H7 (cell line): ENCODE data around the gene MUSTN1. TPM values are rescaled to one million over a fixed set of nuclear protein-coding genes. Genes with fewer than 3 reads are reported as not detected.
A peak's percentile ranks its signal among the peaks of the same experiment; 100 is the strongest.

Experiments
- DNase-seq: peaks from one replicate; pipeline ENCODE4 v3.0.0; 2012
- H3K27me3 ChIP-seq: 2 replicates; pipeline ENCODE4 v1.6.0; 2011; ENCODE audit warnings: mild to moderate bottlenecking, low read length; ENCODE audit not compliant: control insufficient read depth, insufficient read depth
- H3K36me3 ChIP-seq: replicated peaks from 2 replicates; pipeline ENCODE4 v1.5.1; 2011; ENCODE audit warnings: low read length; ENCODE audit not compliant: control insufficient read depth, insufficient read depth
- H3K4me3 ChIP-seq: 2 replicates; pipeline ENCODE4 v1.5.1; 2011; ENCODE audit warnings: low read depth, mild to moderate bottlenecking, control low read depth, low read length, moderate library complexity; ENCODE audit not compliant: insufficient read depth
- total RNA-seq: library from RNA; depleted of rRNA; stranded (reverse); fragments of >200 nt; shearing (Covaris generic); gene quantifications from 2 replicates; pipeline ENCODE4 v1.2.3, GENCODE V29; 2014; rRNA removed

MUSTN1 gene
- total RNA-seq = 0.63 and 0.97 TPM in 2 replicates

DNA sequence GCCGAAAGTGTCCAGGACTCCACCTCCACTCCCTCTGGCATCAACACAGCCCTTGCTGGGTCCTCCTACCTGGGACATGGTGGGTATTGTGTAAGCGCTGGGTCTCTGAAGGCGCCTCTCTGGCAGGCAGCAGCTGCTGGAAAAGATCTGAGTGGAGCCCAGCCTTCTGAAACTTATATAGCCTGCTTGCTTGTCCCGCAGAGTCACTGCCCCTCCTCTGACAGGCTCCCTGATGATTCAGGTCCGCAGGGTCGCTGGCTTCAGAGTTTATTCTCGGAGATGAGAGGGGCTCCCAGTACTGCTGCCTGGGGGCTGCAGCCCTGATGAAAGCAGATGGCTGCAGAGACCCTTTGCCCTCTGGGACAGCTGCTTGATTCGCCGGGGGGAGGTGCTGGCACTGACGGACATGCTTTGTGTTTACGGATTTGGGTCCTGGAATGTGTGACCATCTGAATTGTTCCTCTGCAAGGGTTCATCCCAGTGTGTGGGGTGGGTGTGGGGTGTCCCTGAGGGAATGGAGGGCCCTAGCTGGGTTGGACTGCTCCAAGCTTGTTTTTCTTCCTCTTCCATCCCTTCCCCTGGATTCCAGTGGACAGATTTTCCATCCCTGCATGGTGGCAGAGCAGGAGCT is at the start of gene MUSTN1:
Gene MUSTN1 (minus strand): TSS at position 149 of the 631 bp plus-strand sequence. CDS start 71 bp downstream, at position 78.
- H3K4me3 ChIP-seq = no peak within 1 kb of the TSS

DNA sequence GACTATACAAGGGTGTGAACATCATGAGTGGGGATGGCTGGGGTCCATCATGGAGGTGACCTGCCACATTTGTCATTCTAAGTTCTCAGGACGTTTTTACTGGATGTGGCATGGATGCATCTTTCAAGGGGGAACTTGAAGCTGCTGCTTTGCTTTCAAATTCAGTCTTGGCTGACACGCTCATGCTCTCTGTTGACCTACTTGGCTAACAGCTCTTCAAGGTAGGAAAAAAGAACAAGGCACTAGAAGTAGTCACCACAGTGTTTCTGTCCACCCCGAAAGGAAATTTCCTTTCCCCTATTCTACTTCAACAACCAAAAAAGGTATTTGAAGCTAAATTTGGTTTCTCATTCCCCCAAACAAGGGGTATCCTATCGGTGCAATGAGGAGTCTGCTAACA is 47.6 kb upstream of the MUSTN1 start:
- Histone ChIP-seq H3K36me3 (peaks cover 1% of the 10 kb centered on the region; the same call in 1 of the 2 replicates), H3K4me3 (no peak overlapping the region), H3K27me3 (no peaks in the 10 kb centered on the region)
- no peak for DNase-seq

More for the DNA sequence above, at the start of gene MUSTN1:
- no peak for DNase-seq
- H3K27me3 ChIP-seq = no peaks in the 10 kb centered on the region
- H3K36me3 ChIP-seq = no peaks in the 10 kb centered on the region; the same call in 1 of the 2 replicates

DNA sequence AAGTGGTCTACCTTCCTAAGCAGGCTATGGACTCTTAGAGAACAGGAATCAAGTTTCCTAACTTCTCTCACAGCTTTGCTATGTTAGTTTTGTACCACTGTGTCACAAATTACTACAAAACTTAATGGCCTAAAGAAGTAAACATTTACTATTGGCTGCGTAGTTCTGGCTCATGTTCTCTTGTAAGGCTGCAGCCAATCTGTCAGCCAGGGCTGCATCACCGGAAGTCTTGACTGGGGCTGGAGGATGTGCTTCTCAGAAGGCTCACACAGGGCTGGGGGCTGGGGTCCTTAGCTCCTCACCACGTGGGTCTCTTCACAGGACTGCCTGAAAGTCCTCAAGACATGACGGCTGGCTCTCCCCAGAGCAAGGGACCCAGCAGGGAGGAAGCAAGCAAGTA is 47.1 kb upstream of the MUSTN1 start:
- Histone ChIP-seq H3K4me3 (no peak overlapping the region), H3K36me3 (peaks cover 1% of the 10 kb centered on the region; the same call in 1 of the 2 replicates), H3K27me3 (no peaks in the 10 kb centered on the region)
- no peak for DNase-seq

DNA sequence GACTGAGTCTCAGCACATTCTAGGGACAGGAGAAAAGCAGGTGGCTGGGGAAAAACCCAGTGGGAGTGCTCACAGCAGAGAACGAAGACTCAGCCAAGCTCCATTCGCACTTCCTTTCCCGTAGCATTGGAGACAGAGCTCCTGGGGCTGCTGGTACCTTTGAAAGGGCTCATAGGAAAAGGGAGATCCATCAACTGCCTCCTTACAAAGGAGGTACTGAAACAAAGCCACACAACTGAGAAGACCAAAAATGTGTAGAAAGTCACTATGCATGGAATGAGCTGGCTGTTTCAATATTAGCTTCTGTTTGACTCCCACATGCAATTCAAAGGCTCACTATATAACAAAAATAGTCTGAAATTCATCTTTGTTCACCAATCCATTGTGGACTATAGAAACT is 45.7 kb upstream of the MUSTN1 start:
- Histone ChIP-seq H3K36me3 (peaks cover 1% of the 10 kb centered on the region; the same call in 1 of the 2 replicates), H3K27me3 (no peaks in the 10 kb centered on the region), H3K4me3 (no peak overlapping the region)
- DNase-seq = no peak

DNA sequence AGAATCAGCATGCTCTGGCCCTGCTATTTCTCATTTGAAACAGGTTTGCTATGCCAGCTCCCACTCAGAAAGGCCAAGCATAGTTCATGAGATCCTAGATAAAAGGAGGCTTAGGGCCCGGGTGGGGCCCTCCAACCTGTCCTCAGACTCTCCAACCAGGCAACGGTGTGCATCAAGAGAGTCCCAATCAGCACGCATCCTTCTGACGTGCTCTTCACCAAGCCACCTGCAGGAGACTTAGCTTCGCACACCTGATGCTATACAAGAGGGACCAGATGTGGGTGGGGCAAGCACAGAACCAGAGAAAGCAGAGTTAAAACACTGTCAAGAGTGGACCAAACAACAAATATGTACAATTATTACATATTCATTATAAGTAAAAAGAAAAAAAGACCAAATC is 45.2 kb upstream of the MUSTN1 start:
- H3K4me3 ChIP-seq = no peak overlapping the region
- H3K27me3 ChIP-seq = no peaks in the 10 kb centered on the region
- H3K36me3 ChIP-seq = peaks cover 1% of the 10 kb centered on the region; the same call in 1 of the 2 replicates
- DNase-seq = no peak

DNA sequence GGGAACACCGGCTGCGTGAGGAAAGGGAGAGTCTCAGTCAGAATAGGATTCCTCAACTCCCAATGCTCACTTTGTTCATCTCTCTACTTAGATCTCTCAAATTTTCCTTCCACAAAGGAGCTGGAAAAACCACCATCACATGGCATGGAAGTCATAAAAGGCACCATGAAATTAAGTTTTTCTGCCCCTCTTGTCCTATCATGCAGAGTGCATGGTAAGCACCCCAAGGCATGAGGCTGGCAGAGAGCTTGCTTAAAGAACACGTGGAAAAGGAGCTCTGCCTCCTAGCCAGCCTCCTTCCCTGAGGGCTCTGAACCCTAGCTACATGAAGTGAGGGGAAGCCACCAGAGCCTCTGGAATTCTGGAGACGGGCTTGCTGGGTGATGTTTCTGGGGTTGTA is 44.8 kb upstream of the MUSTN1 start:
- DNase-seq = no peak
- H3K36me3 ChIP-seq = peaks cover 1% of the 10 kb centered on the region; the same call in 1 of the 2 replicates
- H3K27me3 ChIP-seq = no peaks in the 10 kb centered on the region
- H3K4me3 ChIP-seq = no peak overlapping the region

DNA sequence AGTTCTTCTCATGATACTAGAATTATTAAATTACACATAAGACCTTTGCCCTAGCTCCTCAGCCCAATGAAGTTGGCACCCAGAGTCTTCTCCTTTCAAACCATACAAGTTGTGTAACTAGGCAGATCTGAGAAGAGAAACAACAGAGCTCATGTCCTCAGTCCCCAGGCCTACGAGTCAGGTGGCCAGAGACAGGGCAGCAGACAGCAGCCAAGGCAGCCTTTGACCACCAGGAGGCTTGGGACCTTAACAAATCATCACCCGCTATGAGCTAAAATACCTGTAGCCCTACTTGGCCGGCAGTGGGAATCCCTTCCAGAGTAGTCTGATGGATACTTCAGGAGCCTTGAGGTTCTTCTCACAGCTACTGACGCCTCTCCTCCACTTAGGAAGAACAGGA is 44.3 kb upstream of the MUSTN1 start:
- DNase-seq = peak; percentile 55
- no peaks in the 10 kb centered on the region for H3K27me3 ChIP-seq

DNA sequence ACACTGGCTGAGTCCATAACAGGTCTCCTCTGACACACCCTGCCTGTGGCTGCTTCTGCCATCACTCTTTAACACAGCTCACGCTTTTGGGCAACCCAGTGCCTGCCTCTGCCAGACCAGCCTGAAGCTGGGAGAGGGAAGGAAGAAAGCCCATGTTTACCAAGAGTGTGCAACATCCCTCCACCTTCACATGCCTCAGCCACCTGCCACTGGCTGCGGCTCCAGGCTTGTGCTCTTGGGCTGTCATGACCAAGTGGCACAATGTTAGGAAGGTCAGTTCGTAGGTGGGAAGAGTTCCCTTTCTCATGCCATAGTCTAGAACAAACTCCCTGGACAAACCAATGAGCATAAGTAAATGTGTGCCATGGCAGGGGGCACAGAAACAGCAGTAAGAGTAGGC is 42.3 kb upstream of the MUSTN1 start:
- Histone ChIP-seq H3K27me3 (no peaks in the 10 kb centered on the region), H3K36me3 (peaks cover 1% of the 10 kb centered on the region; the same call in 1 of the 2 replicates), H3K4me3 (no peak overlapping the region)
- no peak for DNase-seq

More for the DNA sequence above, 44.3 kb upstream of the MUSTN1 start:
- H3K36me3 ChIP-seq = peaks cover 1% of the 10 kb centered on the region; the same call in 1 of the 2 replicates
- no peak overlapping the region for H3K4me3 ChIP-seq

DNA sequence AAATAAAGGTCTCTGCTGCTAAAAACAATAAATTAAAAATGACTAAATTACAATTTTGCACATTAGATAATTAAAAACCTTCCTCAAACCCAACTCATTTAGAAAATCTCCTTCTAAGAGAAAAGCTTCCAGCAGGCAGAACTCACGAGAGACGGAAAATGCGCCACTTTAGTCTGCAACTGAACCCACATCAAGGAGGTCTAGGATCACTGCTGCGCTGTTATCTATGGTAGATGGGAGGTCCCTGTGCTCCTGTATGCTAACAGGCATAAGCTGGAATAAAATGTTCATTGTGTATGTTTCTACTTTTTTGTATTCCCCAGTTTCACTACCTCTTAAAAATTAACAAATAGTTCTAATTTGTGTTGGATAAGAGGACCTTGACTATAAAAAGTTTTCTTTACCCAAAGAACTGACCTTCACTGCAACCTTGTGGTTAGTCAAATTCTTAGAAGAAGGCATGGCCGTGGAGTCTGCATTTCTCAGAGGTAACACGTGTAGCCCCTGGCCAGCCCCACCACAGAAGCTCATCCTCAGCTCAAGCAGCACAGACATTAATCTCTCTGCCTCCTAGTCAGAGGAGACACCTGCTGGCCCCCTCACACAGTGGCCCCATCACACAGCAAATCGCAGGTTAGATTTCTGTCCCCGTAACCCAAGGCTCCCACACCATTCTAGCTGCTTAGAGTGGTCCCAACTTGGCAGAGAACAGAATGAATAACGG is 40.2 kb upstream of the MUSTN1 start:
- peaks cover 1% of the 10 kb centered on the region; the same call in 1 of the 2 replicates for H3K36me3 ChIP-seq
- H3K4me3 ChIP-seq = no peak overlapping the region
- H3K27me3 ChIP-seq = no peaks in the 10 kb centered on the region
- DNase-seq = peak; percentile 32

DNA sequence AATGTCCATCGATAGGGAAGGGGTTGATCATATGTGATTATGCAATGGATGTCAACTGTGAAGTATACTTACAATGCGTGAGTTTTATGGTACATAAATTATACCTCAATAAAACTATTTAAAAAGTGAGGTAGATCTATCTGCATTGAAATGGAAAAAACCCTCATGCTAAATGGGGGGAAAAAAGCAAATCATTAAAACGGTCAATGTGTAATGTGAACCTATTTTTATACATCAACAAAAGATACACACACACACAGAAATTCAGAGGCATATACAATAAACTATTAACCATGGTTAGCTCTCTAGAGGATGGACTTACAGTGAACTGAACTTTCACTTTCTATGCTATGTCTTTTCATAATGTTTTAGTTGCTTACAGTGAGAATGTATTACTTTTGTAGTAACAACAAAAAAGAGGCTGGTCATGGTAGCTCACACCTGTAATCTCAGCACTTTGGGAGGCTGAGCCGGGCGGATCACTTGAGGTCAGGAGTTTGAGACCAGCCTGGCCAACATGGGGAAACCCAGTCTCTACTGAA is 39.4 kb upstream of the MUSTN1 start:
- no peak for DNase-seq
- no peaks in the 10 kb centered on the region for H3K36me3 ChIP-seq
- H3K27me3 ChIP-seq = no peaks in the 10 kb centered on the region
- H3K4me3 ChIP-seq = no peak overlapping the region

DNA sequence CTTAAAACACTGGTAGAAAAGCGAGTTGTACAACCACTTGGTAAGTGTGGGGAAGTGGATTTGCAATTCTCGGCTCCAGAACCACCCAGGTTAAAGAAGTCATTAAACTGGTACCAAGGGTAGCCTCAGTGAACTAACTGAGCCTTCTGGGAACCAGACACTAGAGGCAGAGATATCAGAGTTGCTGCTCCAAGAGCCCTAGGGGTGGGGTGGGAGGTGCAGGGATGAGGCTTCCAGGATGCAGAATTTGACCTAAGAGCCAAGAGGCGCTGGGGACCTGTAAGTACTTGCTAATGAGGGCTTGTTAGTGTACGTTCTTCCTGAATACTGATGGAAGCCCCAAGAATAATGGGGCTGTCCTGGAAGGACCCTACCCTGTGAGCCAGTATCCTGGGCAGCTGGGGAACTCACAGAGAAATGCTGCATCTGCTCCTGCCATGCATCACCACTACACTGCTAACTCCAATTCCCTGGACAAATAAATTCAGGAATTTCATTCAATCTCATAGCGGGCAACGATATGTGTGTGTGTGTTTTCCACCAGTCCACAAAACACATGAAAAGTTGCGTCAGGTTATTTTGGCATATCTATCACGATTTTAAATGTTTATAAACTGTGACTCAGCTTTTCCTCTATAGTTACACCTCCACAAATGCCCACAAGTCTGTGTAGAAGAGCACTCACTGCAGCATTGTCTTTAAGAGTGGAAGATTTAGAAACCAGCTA is 38.8 kb upstream of the MUSTN1 start:
- Histone ChIP-seq H3K4me3 (no peak overlapping the region), H3K36me3 (no peaks in the 10 kb centered on the region), H3K27me3 (no peaks in the 10 kb centered on the region)
- no peak for DNase-seq

DNA sequence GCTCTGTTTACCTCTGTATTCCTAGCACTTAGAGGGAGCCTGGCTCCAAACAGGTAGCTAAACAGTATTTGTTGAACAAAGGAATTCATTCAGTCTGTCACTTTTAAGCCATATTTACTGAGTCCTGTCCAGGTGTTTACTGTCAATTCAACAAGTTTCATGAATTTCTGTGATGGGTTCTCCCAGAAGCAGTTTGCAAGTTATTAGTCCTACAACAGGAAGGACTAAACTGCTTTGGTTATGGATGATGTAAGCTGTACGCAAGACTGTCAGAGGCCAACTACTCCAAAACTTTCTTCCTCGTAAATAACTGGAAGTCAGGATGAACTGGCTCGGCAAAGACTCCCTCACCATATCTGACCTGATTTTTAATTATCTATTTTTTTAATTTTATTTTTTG is 37.4 kb upstream of the MUSTN1 start:
- no peaks in the 10 kb centered on the region for H3K27me3 ChIP-seq
- DNase-seq = no peak
- no peak overlapping the region for H3K4me3 ChIP-seq
- H3K36me3 ChIP-seq = no peaks in the 10 kb centered on the region

DNA sequence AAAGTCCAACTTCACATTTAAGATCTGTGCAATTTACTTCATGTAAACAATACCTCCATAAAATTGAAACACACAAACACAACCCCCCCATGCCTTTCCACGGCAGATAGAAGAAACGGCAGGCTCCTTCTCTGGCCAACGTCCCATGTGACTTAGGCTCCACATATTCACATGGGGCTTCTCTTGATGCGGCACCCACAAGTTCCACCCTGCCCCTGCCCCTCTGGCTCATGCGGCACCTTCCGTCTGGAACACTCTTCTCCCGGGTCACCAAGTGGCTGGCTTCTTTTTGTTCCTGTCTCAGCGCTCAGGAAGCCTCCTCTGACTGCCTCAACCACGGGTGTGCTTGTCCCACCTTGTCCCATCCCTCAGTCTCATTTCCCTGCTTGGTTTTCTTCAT is 36.9 kb upstream of the MUSTN1 start:
- H3K36me3 ChIP-seq = no peaks in the 10 kb centered on the region

DNA sequence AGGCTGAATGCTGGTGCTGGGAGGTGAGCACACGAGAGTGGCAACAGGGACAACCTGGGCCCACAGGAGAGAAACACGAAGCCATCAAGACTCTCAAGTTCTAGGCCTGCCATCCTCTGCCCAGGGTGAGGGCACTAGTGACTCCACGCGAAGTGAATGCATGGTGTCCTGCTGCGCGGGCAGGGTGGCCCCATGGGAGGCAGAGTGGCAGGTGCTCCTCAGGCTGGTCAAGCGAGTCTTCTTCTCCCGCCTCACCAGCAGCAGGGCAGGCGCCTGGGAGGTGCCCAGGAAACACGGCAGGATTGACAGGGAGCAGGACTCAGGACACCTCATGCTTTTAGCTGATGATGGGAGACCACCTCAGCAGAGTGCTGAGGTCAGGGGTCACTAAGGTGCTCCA is 35.7 kb upstream of the MUSTN1 start:
- Histone ChIP-seq H3K27me3 (no peaks in the 10 kb centered on the region), H3K36me3 (no peaks in the 10 kb centered on the region), H3K4me3 (no peak overlapping the region)
- DNase-seq = no peak

More for the DNA sequence above, 36.9 kb upstream of the MUSTN1 start:
- no peaks in the 10 kb centered on the region for H3K27me3 ChIP-seq
- DNase-seq = no peak
- no peak overlapping the region for H3K4me3 ChIP-seq
